ENCODE data around the gene PHOX2A. TPM values are rescaled to one million over a fixed set of nuclear protein-coding genes. Genes with fewer than 3 reads are reported as not detected.

The PHOX2A gene
- polyA plus RNA-seq, 3 donors, result not detected

GRCh38 chr11:72228229-72228843, 15.6 kb downstream of the PHOX2A start:
- Histone ChIP-seq H2AFZ (ENCODE audit: insufficient read depth, low read depth, low read length, poor library complexity, severe bottlenecking) (no peak overlapping the region), H4K20me1 (ENCODE audit: insufficient read depth, low read length) (peaks cover 82% of the 10 kb centered on the region), H3K27me3 (ENCODE audit: control insufficient read depth in 2 of 2, insufficient read depth in 2 of 2, low read length in 2 of 2) (no peaks in the 10 kb centered on the region), H3K4me2 (replicated peaks; ENCODE audit: extremely low read depth, low read length, poor library complexity, severe bottlenecking) (no peak overlapping the region), H3K36me3 (replicated peaks in 1 of 2; ENCODE audit: control insufficient read depth in 1 of 2, insufficient read depth in 2 of 2, low read length in 2 of 2) (peaks cover 69 to 71% of the 10 kb centered on the region in 2 donors), H3K27ac (ENCODE audit: low read depth in 1 of 2, low read length in 2 of 2) (no peak overlapping the region), H3K9ac (ENCODE audit: insufficient read depth, low read length, poor library complexity, severe bottlenecking) (no peak overlapping the region), H3K9me3 (replicated peaks in 1 of 2; ENCODE audit: control insufficient read depth in 1 of 2, insufficient read depth in 1 of 2, low read length in 2 of 2) (no peaks in the 10 kb centered on the region), H3K4me3 (replicated peaks in 1 of 3; ENCODE audit: low read depth in 2 of 3, low read length in 3 of 3) (no peak overlapping the region), H3K79me2 (ENCODE audit: insufficient read depth, low read length) (peaks cover 41% of the 10 kb centered on the region), H3K4me1 (ENCODE audit: control insufficient read depth in 1 of 2, insufficient read depth in 2 of 2, low read length in 2 of 2) (peaks cover 16 to 23% of the 10 kb centered on the region in 2 donors)
- Mint-ChIP-seq H3K4me1 (peaks cover 35% of the 10 kb centered on the region), H3K27ac (no peak overlapping the region), H3K27me3 (ENCODE audit: low read depth in 3 of 3) (peaks cover 0 to 2% (median 0%) of the 10 kb centered on the region in 3 donors), H3K4me3 (no peak overlapping the region), H3K36me3 (peaks cover 61 to 73% of the 10 kb centered on the region in 2 donors), H3K9me3 (no peaks in the 10 kb centered on the region)
- TF ChIP-seq CTCF (IDR thresholded peaks at IDR 0.05), result no peak
- 96% methylated on average over 13 of the region's 16 CpGs for WGBS (ENCODE audit: insufficient coverage)
- peak in 1 of 3 donors; percentile 3 for DNase-seq
- intact Hi-C loops (cut with micrococcal nuclease), result loop anchor here in 1 of 2 donors (5.0 to 10.0 kb wide), 2 partner anchors 46 to 124 kb away; partner anchors contain the start of genes LAMTOR1 and TOMT

GRCh38 chr11:72227316-72228228, 16.4 kb downstream of the PHOX2A start:
- Histone ChIP-seq H3K9me3 (replicated peaks in 1 of 2; ENCODE audit: control insufficient read depth in 1 of 2, insufficient read depth in 1 of 2, low read length in 2 of 2) (no peaks in the 10 kb centered on the region), H3K4me2 (replicated peaks; ENCODE audit: extremely low read depth, low read length, poor library complexity, severe bottlenecking) (no peak overlapping the region), H3K4me3 (replicated peaks in 1 of 3; ENCODE audit: low read depth in 2 of 3, low read length in 3 of 3) (no peak overlapping the region), H3K9ac (ENCODE audit: insufficient read depth, low read length, poor library complexity, severe bottlenecking) (no peak overlapping the region), H3K4me1 (ENCODE audit: control insufficient read depth in 1 of 2, insufficient read depth in 2 of 2, low read length in 2 of 2) (peaks cover 20 to 28% of the 10 kb centered on the region in 2 donors), H3K27ac (ENCODE audit: low read depth in 1 of 2, low read length in 2 of 2) (no peak overlapping the region), H2AFZ (ENCODE audit: insufficient read depth, low read depth, low read length, poor library complexity, severe bottlenecking) (no peak overlapping the region), H3K27me3 (ENCODE audit: control insufficient read depth in 2 of 2, insufficient read depth in 2 of 2, low read length in 2 of 2) (no peaks in the 10 kb centered on the region), H3K36me3 (replicated peaks in 1 of 2; ENCODE audit: control insufficient read depth in 1 of 2, insufficient read depth in 2 of 2, low read length in 2 of 2) (peaks cover 61 to 63% of the 10 kb centered on the region in 2 donors), H4K20me1 (ENCODE audit: insufficient read depth, low read length) (peaks cover 74% of the 10 kb centered on the region), H3K79me2 (ENCODE audit: insufficient read depth, low read length) (peaks cover 41% of the 10 kb centered on the region)
- intact Hi-C loops (cut with micrococcal nuclease), result loop anchor here in 1 of 2 donors (5.0 to 10.0 kb wide), 2 partner anchors 45 to 123 kb away; partner anchors contain the start of genes LAMTOR1 and TOMT
- DNase-seq, result peak in 1 of 3 donors; percentile 2
- H3K36me3 Mint-ChIP-seq, result peaks cover 54 to 66% of the 10 kb centered on the region in 2 donors
- no peaks in the 10 kb centered on the region for H3K9me3 Mint-ChIP-seq
- peaks cover 38% of the 10 kb centered on the region for H3K4me1 Mint-ChIP-seq
- WGBS (ENCODE audit: insufficient coverage), result 94% methylated on average over 13 of the region's 14 CpGs
- H3K4me3 Mint-ChIP-seq, result no peak overlapping the region
- no peak for TF ChIP-seq CTCF (IDR thresholded peaks at IDR 0.05)
- peak overlapping the region in 2 of 7 donors; percentile 13 to 70 for H3K27ac Mint-ChIP-seq
- H3K27me3 Mint-ChIP-seq (ENCODE audit: low read depth in 3 of 3), result peaks cover 0 to 2% (median 0%) of the 10 kb centered on the region in 3 donors
